Progenitor cell of endocrine pancreas (in vitro differentiated cells): Measurements from ENCODE around the gene GNAZ. TPM values are rescaled to one million over a fixed set of nuclear protein-coding genes. Genes with fewer than 3 reads are reported as not detected.

Source experiments
- DNase-seq: peaks from one replicate; pipeline ENCODE4 v3.0.0; 2021; ENCODE audit warnings: low spot score; ENCODE audit not compliant: unreplicated experiment
- H3K27ac Mint-ChIP-seq: 2 replicates; pipeline ENCODE4 v1.8.0; 2021; ENCODE audit warnings: mild to moderate bottlenecking, moderate library complexity, mixed read lengths
- H3K27me3 Mint-ChIP-seq: 2 replicates; pipeline ENCODE4 v1.8.0; 2021; ENCODE audit warnings: mixed read lengths
- H3K36me3 Mint-ChIP-seq: 2 replicates; pipeline ENCODE4 v1.8.0; 2022; ENCODE audit warnings: mixed read lengths; ENCODE audit not compliant: insufficient read depth
- H3K4me1 Mint-ChIP-seq: 2 replicates; pipeline ENCODE4 v1.8.0; 2021; ENCODE audit warnings: low read depth, mixed read lengths
- H3K4me3 Mint-ChIP-seq: 2 replicates; pipeline ENCODE4 v1.8.0; 2021; ENCODE audit warnings: low read depth, mild to moderate bottlenecking, moderate library complexity, mixed read lengths
- H3K9me3 Mint-ChIP-seq: 2 replicates; pipeline ENCODE4 v1.8.0; 2021; ENCODE audit warnings: low read depth, mixed read lengths
- CTCF ChIP-seq: fragments of 200-600 bp; sonication (generic); IDR thresholded peaks from one replicate; pipeline ENCODE4 v1.5.0; 2021; ENCODE audit warnings: antibody characterized with exemption, mild to moderate bottlenecking; ENCODE audit not compliant: unreplicated experiment
- total RNA-seq: library from RNA; stranded (reverse); gene quantifications from 2 replicates; pipeline ENCODE4 v1.2.1, GENCODE V29; 2021

GNAZ gene
- total RNA-seq, 1 donor from 2014 or later = 19.2 TPM

GRCh38 chr22:23059284-23059948 lies 10.9 kb upstream of the GNAZ start:
- Mint-ChIP-seq H3K9me3 (peaks cover 9% of the 10 kb centered on the region), H3K4me3 (no peak overlapping the region), H3K27me3 (peaks cover 18% of the 10 kb centered on the region), H3K36me3 (no peaks in the 10 kb centered on the region), H3K27ac (no peak overlapping the region), H3K4me1 (no peaks in the 10 kb centered on the region)
- no peak for TF ChIP-seq CTCF
- no peak for DNase-seq

- Mint-ChIP-seq H3K36me3 (no peaks in the 10 kb centered on the region), H3K27ac (no peak overlapping the region), H3K4me3 (no peak overlapping the region), H3K27me3 (peaks cover 18% of the 10 kb centered on the region), H3K4me1 (no peaks in the 10 kb centered on the region), H3K9me3 (peaks cover 6% of the 10 kb centered on the region)
- DNase-seq = no peak
- TF ChIP-seq CTCF = no peak
Measured at GRCh38 chr22:23060612-23061400, 9.5 kb upstream of the GNAZ start.

GRCh38 chr22:23061471-23062280 lies 8.6 kb upstream of the GNAZ start:
- Mint-ChIP-seq H3K9me3 (peaks cover 4% of the 10 kb centered on the region), H3K27ac (no peak overlapping the region), H3K27me3 (peaks cover 25% of the 10 kb centered on the region), H3K4me3 (no peak overlapping the region), H3K4me1 (no peaks in the 10 kb centered on the region), H3K36me3 (no peaks in the 10 kb centered on the region)
- peak; percentile 7 for DNase-seq
- TF ChIP-seq CTCF = no peak

GRCh38 chr22:23062616-23063538 lies 7.4 kb upstream of the GNAZ start:
- Mint-ChIP-seq H3K36me3 (no peaks in the 10 kb centered on the region), H3K27me3 (peaks cover 29% of the 10 kb centered on the region), H3K9me3 (no peaks in the 10 kb centered on the region), H3K27ac (no peak overlapping the region), H3K4me1 (no peaks in the 10 kb centered on the region), H3K4me3 (no peak overlapping the region)
- DNase-seq = no peak
- TF ChIP-seq CTCF = no peak
